Natural killer cell (primary cell): Measurements from ENCODE around the gene SKA3. TPM values are rescaled to one million over a fixed set of nuclear protein-coding genes. Genes with fewer than 3 reads are reported as not detected.
A peak's percentile ranks its signal among the peaks of the same experiment; 100 is the strongest.
"Not testable (repeated sequence)": the region's sequence is repeated elsewhere in the genome, so short reads cannot be mapped to it uniquely, and the experiment has no call there.

ENCODE experiments used
- ATAC-seq, 3 donors: fragments of 150-1000 bp in 2 of 3; fragments of 200-7000 bp in 1 of 3; cut with Tn5 transposase; 1 replicate in 1 of 3; 2 replicates in 2 of 3; pipeline ENCODE4 v1.10.0; 2021; ENCODE audit warnings: mild to moderate bottlenecking in 2 of 3, moderate library complexity in 2 of 3
- DNase-seq, 2 donors: peaks; one replicate each; pipeline versions ENCODE4 v3.0.0 to v3.0.0-alpha.2; 2013 to 2021; ENCODE audit warnings: mixed read lengths in 1 of 2
- H3K27ac ChIP-seq: one replicate; pipeline ENCODE4 v1.5.1; 2013; ENCODE audit warnings: mild to moderate bottlenecking, low read length
- H3K27me3 ChIP-seq: one replicate; pipeline ENCODE4 v1.6.1; 2013; ENCODE audit warnings: low read length; ENCODE audit not compliant: control insufficient read depth, insufficient read depth
- H3K36me3 ChIP-seq: one replicate; pipeline ENCODE4 v1.6.1; 2013; ENCODE audit warnings: low read length; ENCODE audit not compliant: control insufficient read depth, insufficient read depth
- H3K4me1 ChIP-seq: one replicate; pipeline ENCODE4 v1.6.1; 2013; ENCODE audit warnings: low read length; ENCODE audit not compliant: control insufficient read depth, insufficient read depth
- H3K4me3 ChIP-seq: one replicate; pipeline ENCODE4 v1.5.1; 2013; ENCODE audit warnings: low read length
- H3K9me3 ChIP-seq: one replicate; pipeline ENCODE4 v1.6.1; 2013; ENCODE audit warnings: low read length; ENCODE audit not compliant: control insufficient read depth, insufficient read depth
- H3K27ac Mint-ChIP-seq, 2 donors: one replicate each; pipeline ENCODE4 v1.8.0; 2022; ENCODE audit warnings: mild to moderate bottlenecking in 2 of 2, mixed read lengths in 2 of 2, moderate library complexity in 1 of 2
- H3K27me3 Mint-ChIP-seq, 2 donors: one replicate each; pipeline ENCODE4 v1.8.0; 2022; ENCODE audit warnings: low read depth in 2 of 2, mixed read lengths in 2 of 2
- H3K36me3 Mint-ChIP-seq: one replicate; pipeline ENCODE4 v1.8.0; 2022; ENCODE audit warnings: mixed read lengths
- H3K4me1 Mint-ChIP-seq, 2 donors: one replicate each; pipeline ENCODE4 v1.8.0; 2022; ENCODE audit warnings: mixed read lengths in 2 of 2
- H3K4me3 Mint-ChIP-seq: one replicate; pipeline ENCODE4 v1.8.0; 2022; ENCODE audit warnings: mild to moderate bottlenecking, moderate library complexity, mixed read lengths
- H3K9me3 Mint-ChIP-seq, 2 donors: one replicate each; pipeline ENCODE4 v1.8.0; 2022; ENCODE audit warnings: mixed read lengths in 2 of 2
- WGBS: methylation state at CpG from one replicate; pipeline ENCODE4 v1.1.7; 2013; ENCODE audit warnings: missing lambda C conversion rate; ENCODE audit not compliant: insufficient coverage; 5-methylcytosine and 5-hydroxymethylcytosine counted together
- intact Hi-C: fragments of 100-400 bp; cut with micrococcal nuclease; formaldehyde crosslinking; loops from one replicate; pipeline ENCODE4 v1.14.2; 2022
- total RNA-seq, 4 donors: library from RNA; stranded (reverse); fragments of 120-200 nt in 1 of 4; gene quantifications; one replicate each; pipeline versions ENCODE4 v1.2.3 to v1.2.4, GENCODE V29; 2013 to 2022
- TF ChIP-seq, protein P1 (sequence below): fragments of 200-600 bp; IDR thresholded peaks from one replicate; pipeline ENCODE4 v1.8.0; 2022; ENCODE audit warnings: antibody characterized with exemption

SKA3 gene
- total RNA-seq, 3 donors from 2014 or later (not counting 1 experiment from before 2014, with no cell fraction given), result 1.3 to 3.2 (median 1.4) TPM

DNA sequence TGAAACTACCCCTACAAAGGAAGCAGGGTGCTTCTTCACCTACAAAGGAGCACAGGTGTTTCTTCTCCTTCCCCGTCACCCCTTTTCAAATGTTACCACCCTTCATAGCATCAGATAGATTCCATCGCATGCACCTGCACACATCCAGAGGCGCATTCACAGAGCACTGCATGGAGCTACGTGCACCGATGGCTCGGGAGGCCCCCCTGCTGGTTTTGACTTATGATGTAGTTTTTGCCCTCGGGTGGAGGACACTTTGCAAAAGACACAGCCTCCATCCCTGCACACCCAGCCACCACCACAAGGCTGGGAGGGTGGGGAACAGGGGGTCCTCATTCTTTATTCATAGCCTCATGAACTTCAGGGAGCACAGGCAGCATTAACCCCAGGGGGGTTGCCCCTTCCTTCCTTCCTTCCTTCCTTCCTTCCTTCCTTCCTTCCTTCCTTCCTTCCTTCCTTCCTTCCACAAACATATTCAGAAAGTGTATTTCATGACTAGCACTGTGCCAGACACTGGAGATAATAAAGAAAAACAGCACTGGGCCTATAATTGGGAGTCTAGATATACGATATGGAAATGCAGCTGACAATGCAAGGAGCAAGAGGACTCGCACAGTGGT lies 21.4 kb upstream of the SKA3 start:
- H3K4me3 ChIP-seq, H3K27me3 ChIP-seq, H3K9me3 Mint-ChIP-seq, H3K27ac ChIP-seq, H3K9me3 ChIP-seq, H3K36me3 Mint-ChIP-seq, H3K4me3 Mint-ChIP-seq, H3K36me3 ChIP-seq, H3K27me3 Mint-ChIP-seq, H3K27ac Mint-ChIP-seq, ATAC-seq, intact Hi-C loops, DNase-seq, H3K4me1 ChIP-seq: not testable (repeated sequence)
- H3K4me1 Mint-ChIP-seq, result peaks cover 11 to 12% of the 10 kb centered on the region in 2 donors
- WGBS, result 91% methylated on average over 8 of the region's 9 CpGs

DNA sequence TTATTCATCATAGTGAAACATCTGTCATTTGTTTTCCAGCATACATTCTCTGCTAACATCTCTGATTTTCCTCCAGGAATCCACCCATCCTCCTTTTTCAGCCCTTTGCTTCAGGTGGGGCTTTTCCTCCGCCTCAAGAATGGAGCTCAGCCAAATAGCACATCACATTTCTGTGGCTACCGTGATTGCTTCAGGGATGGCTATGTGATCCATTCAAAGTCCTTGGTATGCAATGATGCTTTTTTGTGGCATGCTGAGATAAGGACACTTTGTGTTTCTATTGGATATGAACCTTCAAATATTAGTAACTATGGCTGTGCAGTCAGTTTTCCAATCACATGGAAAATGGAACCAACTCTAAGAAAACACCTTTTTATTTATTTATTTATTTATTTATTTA lies 18.4 kb upstream of the SKA3 start:
- intact Hi-C loops, ATAC-seq, DNase-seq, H3K36me3 Mint-ChIP-seq, H3K9me3 ChIP-seq, H3K27me3 Mint-ChIP-seq, H3K9me3 Mint-ChIP-seq, H3K4me3 Mint-ChIP-seq, H3K4me1 Mint-ChIP-seq, H3K27ac ChIP-seq, H3K36me3 ChIP-seq, H3K4me3 ChIP-seq, H3K27ac Mint-ChIP-seq, H3K4me1 ChIP-seq, H3K27me3 ChIP-seq: not testable (repeated sequence)
- WGBS, result 95% methylated on average over 2 of the region's 2 CpGs

DNA sequence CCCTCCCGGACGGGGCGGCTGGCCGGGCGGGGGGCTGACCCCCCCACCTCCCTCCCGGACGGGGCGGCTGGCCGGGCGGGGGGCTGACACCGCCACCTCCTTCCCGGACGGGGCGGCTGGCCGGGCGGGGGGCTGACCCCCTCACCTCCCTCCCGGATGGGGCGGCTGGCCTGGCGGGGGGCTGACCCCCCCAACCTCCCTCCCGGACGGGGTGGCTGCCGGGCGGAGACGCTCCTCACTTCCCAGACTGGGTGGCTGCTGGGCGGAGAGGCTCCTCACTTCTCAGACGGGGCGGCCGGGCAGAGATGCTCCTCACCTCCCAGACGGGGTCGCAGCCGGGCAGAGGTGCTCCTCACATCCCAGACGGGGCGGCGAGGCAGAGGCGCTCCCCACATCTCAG lies 10.1 kb upstream of the SKA3 start:
- H3K4me1 ChIP-seq, H3K9me3 Mint-ChIP-seq, DNase-seq, ATAC-seq, H3K27me3 Mint-ChIP-seq, H3K27ac ChIP-seq, H3K4me3 ChIP-seq, H3K36me3 ChIP-seq, H3K36me3 Mint-ChIP-seq, H3K4me1 Mint-ChIP-seq, H3K4me3 Mint-ChIP-seq, H3K9me3 ChIP-seq, intact Hi-C loops, H3K27ac Mint-ChIP-seq, H3K27me3 ChIP-seq: not testable (repeated sequence)
- 90% methylated on average over 23 of the region's 35 CpGs for WGBS

DNA sequence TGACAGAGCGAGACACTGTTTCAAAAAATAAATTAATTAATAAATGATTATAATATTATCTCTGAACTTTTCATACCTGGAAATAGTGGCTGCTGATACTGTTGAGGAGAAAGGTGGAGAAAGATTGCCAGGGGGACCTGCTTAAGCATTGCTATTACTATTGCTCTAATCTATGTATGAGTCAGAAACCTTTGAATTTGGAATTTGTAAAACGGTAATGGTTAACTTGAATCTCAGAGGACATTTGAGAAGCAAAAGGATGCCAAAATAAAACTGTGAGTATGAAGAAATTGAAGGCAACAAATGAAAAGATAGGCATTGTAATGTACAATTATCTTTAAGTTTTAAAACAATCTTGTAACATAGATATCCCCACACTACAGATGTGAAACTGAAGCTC lies 5.3 kb upstream of the SKA3 start:
- Mint-ChIP-seq H3K4me1 (peaks cover 11 to 12% of the 10 kb centered on the region in 2 donors), H3K27ac (no peak overlapping the region), H3K9me3 (no peaks in the 10 kb centered on the region), H3K4me3 (no peak overlapping the region), H3K27me3 (no peaks in the 10 kb centered on the region), H3K36me3 (no peaks in the 10 kb centered on the region)
- TF ChIP-seq, protein P1, sequence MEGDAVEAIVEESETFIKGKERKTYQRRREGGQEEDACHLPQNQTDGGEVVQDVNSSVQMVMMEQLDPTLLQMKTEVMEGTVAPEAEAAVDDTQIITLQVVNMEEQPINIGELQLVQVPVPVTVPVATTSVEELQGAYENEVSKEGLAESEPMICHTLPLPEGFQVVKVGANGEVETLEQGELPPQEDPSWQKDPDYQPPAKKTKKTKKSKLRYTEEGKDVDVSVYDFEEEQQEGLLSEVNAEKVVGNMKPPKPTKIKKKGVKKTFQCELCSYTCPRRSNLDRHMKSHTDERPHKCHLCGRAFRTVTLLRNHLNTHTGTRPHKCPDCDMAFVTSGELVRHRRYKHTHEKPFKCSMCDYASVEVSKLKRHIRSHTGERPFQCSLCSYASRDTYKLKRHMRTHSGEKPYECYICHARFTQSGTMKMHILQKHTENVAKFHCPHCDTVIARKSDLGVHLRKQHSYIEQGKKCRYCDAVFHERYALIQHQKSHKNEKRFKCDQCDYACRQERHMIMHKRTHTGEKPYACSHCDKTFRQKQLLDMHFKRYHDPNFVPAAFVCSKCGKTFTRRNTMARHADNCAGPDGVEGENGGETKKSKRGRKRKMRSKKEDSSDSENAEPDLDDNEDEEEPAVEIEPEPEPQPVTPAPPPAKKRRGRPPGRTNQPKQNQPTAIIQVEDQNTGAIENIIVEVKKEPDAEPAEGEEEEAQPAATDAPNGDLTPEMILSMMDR, result no peak
- intact Hi-C loops, result loop anchor here (2.0 kb wide), 1 partner anchor 71 kb away; no protein-coding TSS in a partner anchor
- Histone ChIP-seq H3K4me1 (peaks cover 8% of the 10 kb centered on the region), H3K9me3 (no peaks in the 10 kb centered on the region), H3K4me3 (no peak overlapping the region), H3K27me3 (no peaks in the 10 kb centered on the region), H3K36me3 (no peaks in the 10 kb centered on the region), H3K27ac (no peak overlapping the region)
- ATAC-seq, result no peak
- DNase-seq, result no peak
- WGBS, result 88% methylated on average over 1 of the region's 2 CpGs

DNA sequence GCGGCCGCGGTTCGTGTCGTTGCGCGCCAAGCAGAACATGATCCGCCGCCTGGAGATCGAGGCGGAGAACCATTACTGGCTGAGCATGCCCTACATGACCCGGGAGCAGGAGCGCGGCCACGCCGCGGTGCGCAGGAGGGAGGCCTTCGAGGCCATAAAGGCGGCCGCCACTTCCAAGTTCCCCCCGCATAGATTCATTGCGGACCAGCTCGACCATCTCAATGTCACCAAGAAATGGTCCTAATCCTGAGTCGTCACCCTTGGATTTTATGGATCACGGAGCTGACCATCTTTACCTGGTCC lies 581 bp upstream of the SKA3 start:
- Mint-ChIP-seq H3K27me3 (no peaks in the 10 kb centered on the region), H3K36me3 (no peaks in the 10 kb centered on the region), H3K9me3 (no peaks in the 10 kb centered on the region), H3K27ac (peak overlapping the region; percentile 91 to 94), H3K4me1 (peaks cover 18 to 20% of the 10 kb centered on the region in 2 donors), H3K4me3 (peak overlapping the region; percentile 99)
- WGBS, result under 1% methylated on average over 26 of the region's 26 CpGs
- ATAC-seq (peak; percentile 42 to 51 (median 47)), DNase-seq (no peak)
- no peaks in the 10 kb centered on the region for H3K27me3 ChIP-seq
- intact Hi-C loops, result no loop called here
- H3K4me1 ChIP-seq, result peaks cover 10% of the 10 kb centered on the region
- TF ChIP-seq, protein P1, result no peak
- H3K9me3 ChIP-seq, result no peaks in the 10 kb centered on the region
- H3K36me3 ChIP-seq, result no peaks in the 10 kb centered on the region
- peak overlapping the region; percentile 94 for H3K27ac ChIP-seq
- H3K4me3 ChIP-seq, result peak overlapping the region; percentile 98
